Kidney (tissue), 22 donors: ENCODE measurements around the gene OR8D4. TPM values are rescaled to one million over a fixed set of nuclear protein-coding genes. Genes with fewer than 3 reads are reported as not detected.

Experiments
- DNase-seq, 5 donors: peaks; one replicate each; pipeline ENCODE4 v3.0.0-alpha.2; 2013 to 2020
- FAIRE-seq: peaks from 2 replicates; lab custom pipeline; 2012; peaks lifted over from hg19 to GRCh38; lab: Jason Lieb, UNC
- H3K27ac ChIP-seq, 2 donors: one replicate each; pipeline ENCODE4 v1.7.0; 2013; ENCODE audit warnings: low read depth in 2 of 2, low read length in 2 of 2, inconsistent platforms in 1 of 2
- H3K27me3 ChIP-seq: one replicate; pipeline ENCODE4 v1.7.1; 2013; ENCODE audit warnings: low read length, inconsistent platforms; ENCODE audit not compliant: control insufficient read depth, insufficient read depth
- H3K36me3 ChIP-seq, 3 donors: one replicate each; pipeline versions ENCODE4 v1.7.0 to v1.7.1; 2013; ENCODE audit warnings: low read length in 3 of 3, control low read depth in 1 of 3, inconsistent platforms in 1 of 3; ENCODE audit not compliant: insufficient read depth in 3 of 3, control insufficient read depth in 2 of 3
- H3K4me1 ChIP-seq, 3 donors: one replicate each; pipeline versions ENCODE4 v1.7.0 to v1.7.1; 2013; ENCODE audit warnings: low read length in 3 of 3, inconsistent platforms in 1 of 3, low read depth in 1 of 3; ENCODE audit not compliant: control insufficient read depth in 2 of 3, insufficient read depth in 2 of 3
- H3K4me3 ChIP-seq, 3 donors: one replicate each; pipeline versions ENCODE4 v1.7.0 to v1.8.1; 2013; ENCODE audit warnings: low read length in 3 of 3, control low read depth in 1 of 3, inconsistent platforms in 1 of 3
- H3K9ac ChIP-seq, 3 donors: one replicate each; pipeline versions ENCODE4 v1.7.0 to v1.7.1; 2013; ENCODE audit warnings: low read length in 3 of 3, control low read depth in 1 of 3, inconsistent platforms in 1 of 3
- H3K9me3 ChIP-seq, 3 donors: one replicate each; pipeline versions ENCODE4 v1.7.0 to v1.7.1; 2013; ENCODE audit warnings: low read length in 3 of 3, control low read depth in 1 of 3, inconsistent platforms in 1 of 3; ENCODE audit not compliant: control insufficient read depth in 2 of 3, insufficient read depth in 1 of 3
- intact Hi-C: fragments of 100-400 bp; cut with DNase I; formaldehyde crosslinking; loops from one replicate; pipeline ENCODE4 v1.11.1; 2022
- long read RNA-seq, 10 donors: library from polyadenylated mRNA in 1 of 10; unstranded in 1 of 10; transcript quantifications; one replicate each; pipeline ENCODE4 v2.0.0 and lab custom pipeline, GENCODE V29; 2021 to 2026
- polyA plus RNA-seq: library from polyadenylated mRNA; stranded (reverse); fragments of 350-450 nt; fragmentation: Illumina TruSeq; extraction: RNeasy Lipid Tissue Mini Kit (QIAGEN cat#74804); gene quantifications from one replicate; pipeline ENCODE4 v1.2.3, GENCODE V29; 2014; ENCODE audit warnings: low read depth, low replicate concordance; ENCODE audit not compliant: insufficient read depth
- total RNA-seq: library from RNA; stranded (reverse); fragmentation: NEBNext Ultra II Directional; extraction: Animal tissue kit (Norgen Biotek cat#: 25700); gene quantifications from one replicate; pipeline ENCODE4 v1.2.1, GENCODE V29; 2021
- TF ChIP-seq, protein P1 (sequence below): IDR thresholded peaks from 3 replicates; pipeline ENCODE4 v1.5.1; 2012; ENCODE audit warnings: mild to moderate bottlenecking, moderate library complexity, borderline replicate concordance; ENCODE audit not compliant: insufficient read depth; ENCODE audit errors: extremely low read depth
- donor health status: control.
- donor health status: control.
- donor health status: control.
- donor health status: control.
- donor health status: control.
- donor health status: DM: yes; HTN: yes; CAD: no.
- donor health status: Normal renal cell carcinoma (clear cell type).

OR8D4 gene
- total RNA-seq (not detected), polyA plus RNA-seq (not detected)
- long read RNA-seq, donor 1 = 0 reads
- long read RNA-seq, donor 2 = 0 reads
- long read RNA-seq, donor 3 = 0 reads
- long read RNA-seq, donor 4 = 0 reads
- long read RNA-seq, donor 5 = 0 reads
- long read RNA-seq, donor 6 = 0 reads
- long read RNA-seq, donor 7 = 0 reads
- long read RNA-seq, donor 8 = 0 reads
- long read RNA-seq, donor 9 = 0 reads
- long read RNA-seq, donor 10 = 0 reads

DNA sequence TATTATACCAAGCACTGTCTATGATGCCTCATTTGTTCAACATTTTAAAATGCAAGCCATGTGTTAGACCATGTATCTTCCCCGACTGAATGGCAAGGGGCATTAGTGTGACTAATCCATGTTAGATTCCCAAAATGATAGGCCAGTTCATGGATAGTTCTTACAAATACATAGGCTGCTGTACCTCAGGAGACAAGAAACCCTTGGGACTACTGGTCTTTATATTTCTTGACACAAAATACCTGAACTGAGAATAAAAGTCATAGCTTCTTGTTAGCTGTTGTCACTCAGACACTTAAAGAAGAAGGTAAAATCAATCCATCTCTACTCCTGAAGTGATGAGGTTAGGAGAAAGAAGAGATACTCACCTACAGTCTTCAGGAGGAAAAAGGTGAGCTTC is at the start of gene OR8D4:
Gene OR8D4, plus strand, starts transcription at position 301 of the 400 bp plus-strand sequence. CDS start 4,265 bp downstream, outside the sequence.
- FAIRE-seq (no peak), DNase-seq (no peak)
- H3K27ac ChIP-seq = no peak within 1 kb of the TSS
- H3K27me3 ChIP-seq = no peaks in the 10 kb centered on the region
- no peak within 1 kb of the TSS for H3K4me3 ChIP-seq
- H3K9ac ChIP-seq = no peak within 1 kb of the TSS
- no peaks in the 10 kb centered on the region for H3K36me3 ChIP-seq
- H3K9me3 ChIP-seq = no peaks in the 10 kb centered on the region
- TF ChIP-seq, protein P1, sequence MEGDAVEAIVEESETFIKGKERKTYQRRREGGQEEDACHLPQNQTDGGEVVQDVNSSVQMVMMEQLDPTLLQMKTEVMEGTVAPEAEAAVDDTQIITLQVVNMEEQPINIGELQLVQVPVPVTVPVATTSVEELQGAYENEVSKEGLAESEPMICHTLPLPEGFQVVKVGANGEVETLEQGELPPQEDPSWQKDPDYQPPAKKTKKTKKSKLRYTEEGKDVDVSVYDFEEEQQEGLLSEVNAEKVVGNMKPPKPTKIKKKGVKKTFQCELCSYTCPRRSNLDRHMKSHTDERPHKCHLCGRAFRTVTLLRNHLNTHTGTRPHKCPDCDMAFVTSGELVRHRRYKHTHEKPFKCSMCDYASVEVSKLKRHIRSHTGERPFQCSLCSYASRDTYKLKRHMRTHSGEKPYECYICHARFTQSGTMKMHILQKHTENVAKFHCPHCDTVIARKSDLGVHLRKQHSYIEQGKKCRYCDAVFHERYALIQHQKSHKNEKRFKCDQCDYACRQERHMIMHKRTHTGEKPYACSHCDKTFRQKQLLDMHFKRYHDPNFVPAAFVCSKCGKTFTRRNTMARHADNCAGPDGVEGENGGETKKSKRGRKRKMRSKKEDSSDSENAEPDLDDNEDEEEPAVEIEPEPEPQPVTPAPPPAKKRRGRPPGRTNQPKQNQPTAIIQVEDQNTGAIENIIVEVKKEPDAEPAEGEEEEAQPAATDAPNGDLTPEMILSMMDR = no peak
- H3K4me1 ChIP-seq = no peaks in the 10 kb centered on the region
- intact Hi-C loops = no loop called here

DNA sequence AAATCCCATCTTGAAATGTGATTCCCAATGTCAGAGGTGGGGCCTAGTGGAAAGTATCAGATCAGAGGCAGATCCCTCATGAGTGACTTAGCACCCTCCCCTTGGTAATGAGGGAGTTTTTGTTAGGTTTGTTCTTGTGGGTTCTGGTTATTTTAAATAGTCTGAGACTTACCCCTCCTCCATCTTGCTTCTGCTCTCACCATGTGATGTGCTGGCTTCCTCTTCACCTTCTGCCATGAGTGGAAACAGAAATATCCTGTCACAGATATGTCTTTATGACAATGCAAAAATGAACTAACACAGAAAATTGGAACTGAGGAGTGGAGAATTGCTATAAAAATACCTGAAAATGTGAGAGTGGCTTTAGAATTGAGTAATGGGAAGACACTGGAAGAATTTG is 49.6 kb upstream of the OR8D4 start:
- intact Hi-C loops = no loop called here
- Histone ChIP-seq H3K27me3 (no peaks in the 10 kb centered on the region), H3K27ac (no peak overlapping the region), H3K9ac (no peak overlapping the region), H3K9me3 (peaks cover 0 to 5% (median 0%) of the 10 kb centered on the region in 3 donors), H3K4me3 (no peak overlapping the region), H3K36me3 (no peaks in the 10 kb centered on the region), H3K4me1 (no peaks in the 10 kb centered on the region)
- DNase-seq = no peak
- no peak for FAIRE-seq
- TF ChIP-seq, protein P1 = no peak

DNA sequence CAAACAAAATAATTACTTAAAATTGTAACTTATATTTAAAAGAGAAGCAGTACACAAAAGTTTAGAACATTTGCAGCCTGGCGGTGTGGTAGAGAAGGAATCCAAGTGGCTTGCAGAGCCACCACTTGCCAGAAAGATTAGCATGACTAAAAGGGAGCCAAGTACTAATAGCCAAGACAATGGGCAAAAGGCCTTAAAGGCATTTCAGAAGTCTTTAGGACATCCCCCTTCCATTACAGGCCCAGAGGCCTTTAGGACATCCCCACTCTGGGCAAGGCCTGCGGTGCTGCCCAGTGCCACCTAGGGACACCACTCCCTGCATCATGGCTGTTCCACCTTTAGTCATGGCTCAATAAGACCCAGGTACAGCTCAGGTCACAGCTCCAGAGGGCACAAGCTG is 48.9 kb upstream of the OR8D4 start:
- Histone ChIP-seq H3K27ac (no peak overlapping the region), H3K4me1 (no peaks in the 10 kb centered on the region), H3K9ac (no peak overlapping the region), H3K9me3 (peaks cover 0 to 6% (median 0%) of the 10 kb centered on the region in 3 donors), H3K27me3 (no peaks in the 10 kb centered on the region), H3K4me3 (no peak overlapping the region), H3K36me3 (no peaks in the 10 kb centered on the region)
- intact Hi-C loops = no loop called here
- TF ChIP-seq, protein P1 = no peak
- DNase-seq (no peak), FAIRE-seq (no peak)
